ENCODE data around the gene SV2B.

Gene SV2B

GRCh38 chr15:91104111-91104510 is 4.1 kb downstream of the SV2B start:
- Mint-ChIP-seq H3K4me1 (peaks cover 29% of the 10 kb centered on the region), H3K36me3 (ENCODE audit: low read depth) (no peaks in the 10 kb centered on the region), H3K4me3 (no peak overlapping the region), H3K9me3 (peaks cover 4% of the 10 kb centered on the region), H3K27ac (no peak overlapping the region), H3K27me3 (ENCODE audit: low read depth, poor library complexity) (peaks cover 77% of the 10 kb centered on the region)
- TF ChIP-seq, protein P1, sequence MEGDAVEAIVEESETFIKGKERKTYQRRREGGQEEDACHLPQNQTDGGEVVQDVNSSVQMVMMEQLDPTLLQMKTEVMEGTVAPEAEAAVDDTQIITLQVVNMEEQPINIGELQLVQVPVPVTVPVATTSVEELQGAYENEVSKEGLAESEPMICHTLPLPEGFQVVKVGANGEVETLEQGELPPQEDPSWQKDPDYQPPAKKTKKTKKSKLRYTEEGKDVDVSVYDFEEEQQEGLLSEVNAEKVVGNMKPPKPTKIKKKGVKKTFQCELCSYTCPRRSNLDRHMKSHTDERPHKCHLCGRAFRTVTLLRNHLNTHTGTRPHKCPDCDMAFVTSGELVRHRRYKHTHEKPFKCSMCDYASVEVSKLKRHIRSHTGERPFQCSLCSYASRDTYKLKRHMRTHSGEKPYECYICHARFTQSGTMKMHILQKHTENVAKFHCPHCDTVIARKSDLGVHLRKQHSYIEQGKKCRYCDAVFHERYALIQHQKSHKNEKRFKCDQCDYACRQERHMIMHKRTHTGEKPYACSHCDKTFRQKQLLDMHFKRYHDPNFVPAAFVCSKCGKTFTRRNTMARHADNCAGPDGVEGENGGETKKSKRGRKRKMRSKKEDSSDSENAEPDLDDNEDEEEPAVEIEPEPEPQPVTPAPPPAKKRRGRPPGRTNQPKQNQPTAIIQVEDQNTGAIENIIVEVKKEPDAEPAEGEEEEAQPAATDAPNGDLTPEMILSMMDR (IDR thresholded peaks at IDR 0.05), result no peak
- DNase-seq, result no peak

DNA sequence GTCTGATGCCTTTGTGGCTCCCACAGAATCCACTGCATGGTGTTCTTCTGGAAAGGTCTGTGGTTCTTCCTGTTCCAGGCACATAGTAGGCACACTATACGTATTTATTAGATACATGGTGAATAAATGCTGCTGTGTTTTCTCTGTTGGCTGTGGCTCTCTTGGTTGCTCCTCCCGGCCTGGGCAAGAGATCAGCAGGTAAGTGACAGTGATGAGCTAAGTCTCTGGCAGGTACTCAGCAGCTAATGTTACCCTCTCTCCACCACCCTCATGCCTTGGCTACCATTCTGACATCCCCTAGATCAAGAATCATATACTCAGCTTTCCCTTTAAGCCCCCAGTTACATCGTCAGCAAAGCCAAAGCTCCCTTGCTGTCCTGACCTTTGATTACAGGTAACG is 8.4 kb downstream of the SV2B start:
- DNase-seq, result no peak
- Mint-ChIP-seq H3K27me3 (ENCODE audit: low read depth, poor library complexity) (peaks cover 51% of the 10 kb centered on the region), H3K4me1 (peaks cover 15% of the 10 kb centered on the region), H3K4me3 (no peak overlapping the region), H3K9me3 (no peaks in the 10 kb centered on the region), H3K36me3 (ENCODE audit: low read depth) (no peaks in the 10 kb centered on the region), H3K27ac (no peak overlapping the region)
- TF ChIP-seq, protein P1 (IDR thresholded peaks at IDR 0.05), result no peak

DNA sequence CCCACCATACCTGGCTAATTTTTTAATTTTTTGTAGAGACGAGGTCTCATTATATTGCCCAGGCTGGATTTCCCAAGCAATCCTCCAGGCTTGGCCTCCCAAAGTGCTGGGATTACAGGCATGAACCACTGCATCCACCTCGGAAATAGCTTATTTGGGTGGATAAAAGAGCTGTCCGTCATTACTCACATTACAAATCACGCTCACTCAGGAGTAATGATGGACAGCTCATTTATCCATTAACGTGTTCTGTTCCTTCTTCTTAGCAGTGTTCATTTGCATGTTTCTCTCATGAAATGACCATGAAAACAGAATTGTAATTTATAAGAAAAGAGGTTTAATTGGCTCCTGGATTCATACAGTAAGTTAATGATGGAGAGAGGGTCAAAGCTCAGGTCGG is 9.8 kb downstream of the SV2B start:
- H3K4me1 Mint-ChIP-seq, result peaks cover 8% of the 10 kb centered on the region
- H3K27me3 Mint-ChIP-seq (ENCODE audit: low read depth, poor library complexity), result peaks cover 48% of the 10 kb centered on the region
- H3K27ac Mint-ChIP-seq, result no peak overlapping the region
- H3K9me3 Mint-ChIP-seq, result no peaks in the 10 kb centered on the region
- DNase-seq, result no peak
- TF ChIP-seq, protein P1 (IDR thresholded peaks at IDR 0.05), result no peak
- no peaks in the 10 kb centered on the region for H3K36me3 Mint-ChIP-seq (ENCODE audit: low read depth)
- no peak overlapping the region for H3K4me3 Mint-ChIP-seq

- H3K36me3 Mint-ChIP-seq (ENCODE audit: low read depth), result no peaks in the 10 kb centered on the region
- H3K9me3 Mint-ChIP-seq, result no peaks in the 10 kb centered on the region
- no peak overlapping the region for H3K27ac Mint-ChIP-seq
- peak; percentile 10 for DNase-seq
- H3K4me3 Mint-ChIP-seq, result no peak overlapping the region
- H3K4me1 Mint-ChIP-seq, result peaks cover 8% of the 10 kb centered on the region
- H3K27me3 Mint-ChIP-seq (ENCODE audit: low read depth, poor library complexity), result peaks cover 44% of the 10 kb centered on the region
- TF ChIP-seq, protein P1 (IDR thresholded peaks at IDR 0.05), result no peak
These were observed 10.3 kb downstream of the SV2B start for GRCh38 chr15:91110407-91110806.

GRCh38 chr15:91113030-91113429 is 13.0 kb downstream of the SV2B start:
- Mint-ChIP-seq H3K27me3 (ENCODE audit: low read depth, poor library complexity) (peaks cover 35% of the 10 kb centered on the region), H3K9me3 (peaks cover 17% of the 10 kb centered on the region), H3K27ac (no peak overlapping the region), H3K36me3 (ENCODE audit: low read depth) (no peaks in the 10 kb centered on the region), H3K4me1 (peaks cover 8% of the 10 kb centered on the region), H3K4me3 (no peak overlapping the region)
- DNase-seq, result no peak
- TF ChIP-seq, protein P1 (IDR thresholded peaks at IDR 0.05), result no peak

GRCh38 chr15:91114301-91114700 is 14.2 kb downstream of the SV2B start:
- no peak for DNase-seq
- TF ChIP-seq, protein P1 (IDR thresholded peaks at IDR 0.05), result no peak
- H3K27ac Mint-ChIP-seq, result no peak overlapping the region
- peaks cover 26% of the 10 kb centered on the region for H3K27me3 Mint-ChIP-seq (ENCODE audit: low read depth, poor library complexity)
- no peak overlapping the region for H3K4me3 Mint-ChIP-seq
- no peaks in the 10 kb centered on the region for H3K36me3 Mint-ChIP-seq (ENCODE audit: low read depth)
- H3K9me3 Mint-ChIP-seq, result peaks cover 17% of the 10 kb centered on the region
- peaks cover 8% of the 10 kb centered on the region for H3K4me1 Mint-ChIP-seq

All from nephron progenitor cell (in vitro differentiated cells).